ACHN (cell line): Measurements from ENCODE around the gene ANK3.

ENCODE experiments used
- DNase-seq: peaks from one replicate; pipeline ENCODE4 v3.0.0-alpha.2; 2015
- in situ Hi-C: cut with HindIII; loops from 2 replicates; pipeline ENCODE4 v1.10.0; 2017; ENCODE audit warnings: low sequenced_read_pairs, low pct_ligation_motif_present, low pct_unique_long_range_greater_than_20kb

Gene ANK3

GRCh38 chr10:60023155-60023877 lies 366.4 kb downstream of the ANK3 start:
- DNase-seq: no peak
- in situ Hi-C loops: no loop called here

GRCh38 chr10:60021361-60021760 lies 368.3 kb downstream of the ANK3 start:
- in situ Hi-C loops: no loop called here
- no peak for DNase-seq

GRCh38 chr10:60016794-60017193 lies 372.9 kb downstream of the ANK3 start:
- no peak for DNase-seq
- in situ Hi-C loops: no loop called here

- DNase-seq: no peak
- in situ Hi-C loops: no loop called here
These were observed 379.8 kb downstream of the ANK3 start for GRCh38 chr10:60009710-60010383.

- in situ Hi-C loops: no loop called here
These were observed 380.4 kb downstream of the ANK3 start for GRCh38 chr10:60009276-60009675.

GRCh38 chr10:60008816-60009215 lies 380.9 kb downstream of the ANK3 start:
- DNase-seq: no peak
- in situ Hi-C loops: no loop called here

More at GRCh38 chr10:60009276-60009675, 380.4 kb downstream of the ANK3 start:
- DNase-seq: no peak

GRCh38 chr10:60006062-60006461 lies 383.6 kb downstream of the ANK3 start:
- in situ Hi-C loops: no loop called here

GRCh38 chr10:60003651-60004523 lies 385.8 kb downstream of the ANK3 start:
- in situ Hi-C loops: no loop called here
- DNase-seq: no peak

More at GRCh38 chr10:60006062-60006461, 383.6 kb downstream of the ANK3 start:
- DNase-seq: no peak

GRCh38 chr10:60000747-60001146 lies 388.9 kb downstream of the ANK3 start:
- no peak for DNase-seq
- in situ Hi-C loops: no loop called here

- DNase-seq: no peak
- in situ Hi-C loops: no loop called here
These were observed 391.7 kb downstream of the ANK3 start for GRCh38 chr10:59997827-59998525.

GRCh38 chr10:59995862-59996261 lies 393.8 kb downstream of the ANK3 start:
- in situ Hi-C loops: no loop called here
- DNase-seq: no peak

GRCh38 chr10:59993931-59994330 lies 395.7 kb downstream of the ANK3 start:
- DNase-seq: no peak
- in situ Hi-C loops: no loop called here

- in situ Hi-C loops: no loop called here
These were observed 398.0 kb downstream of the ANK3 start for GRCh38 chr10:59991661-59992060.

GRCh38 chr10:59991117-59991516 lies 398.6 kb downstream of the ANK3 start:
- in situ Hi-C loops: no loop called here
- DNase-seq: no peak

More at GRCh38 chr10:59991661-59992060, 398.0 kb downstream of the ANK3 start:
- peak; percentile 3 for DNase-seq

- no peak for DNase-seq
- in situ Hi-C loops: no loop called here
These were observed 404.0 kb downstream of the ANK3 start for GRCh38 chr10:59985639-59986038.

GRCh38 chr10:59984415-59984814 lies 405.3 kb downstream of the ANK3 start:
- in situ Hi-C loops: no loop called here
- no peak for DNase-seq

GRCh38 chr10:59980356-59980755 lies 409.3 kb downstream of the ANK3 start:
- no peak for DNase-seq
- in situ Hi-C loops: no loop called here

- DNase-seq: no peak
- in situ Hi-C loops: no loop called here
These were observed 412.2 kb downstream of the ANK3 start for GRCh38 chr10:59977486-59977885.

- DNase-seq: no peak
- in situ Hi-C loops: no loop called here
These were observed 412.8 kb downstream of the ANK3 start for GRCh38 chr10:59976909-59977308.
